ENCODE measurements around the gene KNDC1. TPM values are rescaled to one million over a fixed set of nuclear protein-coding genes. Genes with fewer than 3 reads are reported as not detected.

The KNDC1 gene
- total RNA-seq, 1 experiment from 2014 or later = 0.11 TPM

DNA sequence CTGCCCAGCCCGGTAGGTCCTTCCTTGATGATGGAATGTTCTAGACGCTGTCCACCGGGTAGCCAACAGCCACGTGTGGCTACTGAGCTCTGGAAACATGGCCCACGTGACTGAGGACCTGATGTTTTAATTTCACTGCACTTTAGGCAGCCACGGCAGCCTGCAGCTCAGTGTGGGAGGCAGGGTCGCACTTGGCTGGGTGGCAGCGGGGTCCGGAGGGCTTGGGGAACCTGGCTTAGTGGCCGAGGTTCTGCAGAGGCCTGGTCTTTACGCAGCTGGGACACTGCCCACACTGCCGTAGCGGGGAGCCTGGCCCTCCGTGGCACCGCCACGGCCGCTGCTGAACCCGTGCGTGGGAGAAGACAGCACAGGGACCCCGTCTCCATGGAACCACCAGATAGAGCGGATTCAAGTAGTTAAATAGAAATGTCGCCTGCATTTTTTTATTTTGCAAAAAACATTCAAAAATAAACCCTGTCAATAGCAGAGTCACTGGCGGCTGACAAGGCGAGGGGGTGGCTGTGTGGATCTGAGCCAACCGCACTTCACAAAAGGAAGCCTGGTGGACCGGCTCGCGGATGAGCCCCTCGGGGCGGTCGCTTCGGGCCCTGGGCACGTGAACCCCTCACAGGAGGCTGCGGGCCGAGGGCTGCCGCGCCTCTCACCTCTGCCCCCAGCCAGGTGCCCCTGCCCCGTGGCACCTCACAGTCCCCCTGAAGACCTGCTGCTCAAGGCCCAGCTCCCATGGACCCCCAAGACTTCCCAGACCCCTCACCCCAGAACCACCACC is 44.4 kb downstream of the KNDC1 start:
- no peak for DNase-seq (ENCODE audit: low read depth)

DNA sequence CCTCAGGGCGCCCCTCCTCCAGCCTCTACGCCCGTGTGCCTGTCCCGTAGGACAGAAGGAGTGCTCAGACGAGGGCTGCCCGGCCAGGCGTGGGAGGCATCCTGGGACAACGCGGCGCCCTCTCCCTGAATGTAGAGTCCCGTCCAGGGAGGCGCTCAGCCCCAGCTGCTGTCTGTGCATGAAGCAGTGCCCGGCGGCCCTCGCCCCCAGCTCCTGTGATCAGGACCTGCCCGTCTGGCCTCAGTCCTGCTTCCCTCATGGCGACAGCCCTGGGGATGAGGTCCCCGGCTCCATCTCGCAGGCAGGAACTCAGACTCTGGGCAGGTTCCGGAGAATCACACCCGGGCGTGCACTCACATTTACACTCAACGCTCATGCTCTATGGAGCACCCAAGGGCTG is 45.1 kb downstream of the KNDC1 start:
- DNase-seq (ENCODE audit: low read depth) = no peak

- no peak for DNase-seq (ENCODE audit: low read depth)
These were observed 46.5 kb downstream of the KNDC1 start for GRCh38 chr10:133206356-133207040.

GRCh38 chr10:133207041-133207600 is 47.1 kb downstream of the KNDC1 start:
- DNase-seq (ENCODE audit: low read depth) = no peak

- DNase-seq (ENCODE audit: low read depth) = no peak
These were observed 47.6 kb downstream of the KNDC1 start for GRCh38 chr10:133207627-133208026.

GRCh38 chr10:133208466-133208865 is 48.4 kb downstream of the KNDC1 start:
- DNase-seq (ENCODE audit: low read depth) = no peak

DNA sequence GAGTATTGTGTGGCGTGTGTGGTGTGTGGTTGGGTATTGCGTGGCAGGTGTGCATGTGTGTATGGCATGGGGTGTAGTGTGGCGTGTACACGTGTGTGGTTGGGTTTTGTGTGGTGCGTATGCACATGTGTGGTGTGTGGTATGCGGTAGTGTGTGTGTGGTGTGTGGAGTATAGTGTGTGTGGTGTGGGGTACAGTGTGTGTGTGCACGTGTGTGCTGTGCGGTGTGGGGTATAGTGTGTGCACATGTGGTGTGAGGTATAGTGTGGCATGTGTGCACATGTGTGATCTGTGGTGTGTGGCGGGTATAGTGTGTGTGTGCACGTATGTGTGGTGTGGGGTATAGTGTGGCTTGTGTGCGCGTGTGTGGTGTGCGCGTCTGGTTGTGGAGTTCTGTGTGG is 49.1 kb downstream of the KNDC1 start:
- DNase-seq (ENCODE audit: low read depth) = no peak

GRCh38 chr10:133209641-133210040 is 49.6 kb downstream of the KNDC1 start:
- DNase-seq (ENCODE audit: low read depth) = no peak

DNA sequence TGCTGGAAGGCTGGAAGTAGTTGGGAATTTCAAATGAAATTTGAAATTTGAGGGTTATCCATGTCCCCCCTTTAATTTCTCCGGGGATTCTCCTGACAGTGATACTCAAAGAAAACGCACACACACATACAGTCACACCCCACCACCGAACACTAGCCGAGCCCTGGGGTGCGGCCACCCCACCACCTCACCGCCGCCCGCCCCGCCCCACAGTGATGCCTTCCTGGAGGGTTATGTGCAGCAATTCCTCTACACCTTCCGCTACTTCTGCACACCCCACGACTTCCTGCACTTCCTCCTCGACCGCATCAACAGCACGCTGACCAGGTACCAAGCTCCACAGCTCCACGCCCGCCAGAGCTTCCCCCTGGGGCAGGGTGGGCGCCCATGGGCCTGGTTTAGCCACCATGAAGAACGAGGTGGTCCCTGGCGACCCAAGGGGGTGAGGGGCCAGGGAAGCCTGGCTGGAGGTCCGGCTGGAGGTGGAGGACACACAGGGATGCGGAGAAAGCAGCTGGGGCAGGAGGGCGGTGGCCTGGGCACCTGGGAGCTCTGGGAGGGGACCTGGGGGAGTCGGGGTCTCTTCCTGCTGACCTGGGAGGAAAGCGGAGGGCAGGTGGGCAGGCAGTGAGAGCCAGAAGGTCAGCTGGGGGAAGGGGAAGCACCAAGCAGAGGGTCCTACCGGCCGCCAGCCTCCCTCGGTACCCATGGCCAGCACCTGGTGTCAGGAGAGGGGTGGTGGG is 50.5 kb downstream of the KNDC1 start:
- DNase-seq (ENCODE audit: low read depth) = no peak

DNA sequence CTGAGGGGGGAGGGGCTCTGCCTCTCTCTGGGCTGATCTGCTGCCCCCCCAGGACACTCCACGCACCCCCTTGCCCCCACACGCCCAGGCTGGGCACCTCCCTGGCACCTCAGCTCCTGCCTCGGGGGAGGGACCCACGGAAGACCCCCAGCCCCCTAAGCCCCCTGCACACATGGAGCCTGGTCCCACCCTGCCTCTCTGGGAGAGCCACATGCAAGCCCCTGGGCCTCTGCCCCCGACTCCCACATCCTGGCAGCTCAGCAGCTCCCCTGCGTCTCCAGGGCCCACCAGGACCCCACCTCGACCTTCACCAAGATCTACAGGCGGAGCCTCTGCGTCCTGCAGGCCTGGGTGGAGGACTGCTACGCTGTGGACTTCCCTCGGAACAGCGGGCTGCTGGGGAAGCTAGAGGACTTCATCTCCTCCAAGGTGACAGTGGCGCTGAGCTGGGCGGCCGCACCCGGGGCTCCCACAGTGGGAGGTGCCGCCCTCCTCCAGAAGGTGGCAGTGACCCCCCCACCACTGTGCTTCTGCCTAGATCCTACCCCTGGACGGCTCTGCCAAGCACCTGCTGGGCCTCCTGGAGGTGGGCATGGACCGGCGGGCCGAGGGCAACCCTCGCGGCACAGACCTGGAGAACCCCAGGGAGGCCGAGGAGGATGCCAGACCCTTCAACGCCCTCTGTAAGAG is 51.3 kb downstream of the KNDC1 start:
- no peak for DNase-seq (ENCODE audit: low read depth)

DNA sequence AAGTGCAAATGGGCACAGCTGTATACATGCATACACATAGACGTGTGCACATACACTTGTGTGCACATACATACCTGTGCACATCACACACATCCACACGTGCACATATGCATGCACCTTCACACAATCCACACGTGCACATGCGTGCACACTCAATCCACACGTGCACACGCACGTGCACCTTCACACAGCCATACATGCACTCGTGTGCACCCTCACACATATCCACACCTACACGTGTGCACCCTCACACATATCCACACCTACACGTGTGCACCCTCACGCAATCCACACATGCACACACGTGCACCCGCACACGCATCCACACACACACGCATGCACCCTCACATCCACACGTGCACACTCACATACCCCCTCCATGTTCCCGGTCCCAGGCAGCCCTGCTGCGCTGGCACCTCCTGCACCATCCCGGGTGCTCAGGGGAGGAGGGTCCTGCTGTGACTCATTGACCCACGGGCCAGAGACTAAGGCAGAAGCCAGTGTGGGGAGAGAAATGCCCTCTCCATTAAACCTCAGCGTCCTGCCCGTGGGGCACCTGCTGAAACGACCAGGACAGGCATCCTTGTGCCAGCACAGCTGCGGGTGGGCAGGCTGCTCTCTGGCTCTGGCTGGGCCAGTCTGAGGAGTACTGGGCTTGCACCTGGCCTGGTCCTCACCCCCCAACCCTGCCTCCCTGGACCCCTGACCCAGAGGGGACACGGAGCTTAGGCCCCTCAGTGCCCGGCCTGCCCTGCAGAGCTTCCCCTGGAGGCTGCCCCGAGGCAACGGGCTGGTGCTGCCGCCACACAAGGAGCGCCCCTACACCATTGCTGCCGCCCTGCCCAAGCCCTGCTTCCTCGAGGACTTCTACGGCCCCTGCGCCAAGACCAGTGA is 52.2 kb downstream of the KNDC1 start:
- no peak for DNase-seq (ENCODE audit: low read depth)

- DNase-seq (ENCODE audit: low read depth) = no peak
These were observed 53.0 kb downstream of the KNDC1 start for GRCh38 chr10:133212853-133213494.

GRCh38 chr10:133213641-133214467 is 53.8 kb downstream of the KNDC1 start:
- DNase-seq (ENCODE audit: low read depth) = no peak

GRCh38 chr10:133214468-133215410 is 54.7 kb downstream of the KNDC1 start:
- DNase-seq (ENCODE audit: low read depth) = no peak

DNA sequence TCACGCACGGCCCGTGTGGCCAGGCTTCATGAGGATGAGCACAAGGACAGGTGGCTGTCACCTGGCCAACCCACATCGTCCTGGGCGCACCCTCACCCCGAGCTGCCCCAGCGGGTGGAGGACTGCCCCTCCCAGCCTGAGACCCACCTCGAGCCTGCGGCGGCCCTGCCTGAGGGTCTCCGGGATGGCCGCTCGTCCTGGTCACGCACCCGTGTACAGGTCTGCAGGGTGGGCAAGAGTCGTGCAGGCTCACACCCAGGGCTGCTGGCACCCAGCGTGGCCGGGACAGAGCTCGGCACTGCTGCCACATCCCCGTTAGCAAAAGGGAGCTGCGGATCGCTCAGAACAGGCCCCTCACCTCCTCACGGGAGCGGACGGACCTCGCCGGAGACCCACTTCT is 55.6 kb downstream of the KNDC1 start:
- no peak for DNase-seq (ENCODE audit: low read depth)

DNA sequence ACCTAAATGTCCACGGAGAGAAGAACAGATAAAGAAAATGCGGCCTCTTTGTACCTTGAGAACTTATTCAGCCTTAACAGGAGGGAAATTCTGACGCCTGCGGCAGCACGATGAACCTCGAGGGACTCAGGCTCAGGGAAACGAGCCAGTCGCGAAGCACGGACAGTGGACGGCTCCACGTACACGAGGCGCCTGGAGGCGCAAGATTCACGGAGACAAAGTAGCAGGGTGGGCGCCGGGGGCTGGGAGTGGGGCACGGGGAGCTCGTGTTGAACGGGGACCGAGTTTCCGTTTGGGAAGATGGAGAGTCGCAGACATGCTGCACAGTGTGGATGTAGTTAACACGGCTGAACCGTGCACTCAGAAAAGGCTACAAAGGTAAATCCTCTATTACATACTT is 56.8 kb downstream of the KNDC1 start:
- DNase-seq (ENCODE audit: low read depth) = no peak

- no peak for DNase-seq (ENCODE audit: low read depth)
These were observed 58.0 kb downstream of the KNDC1 start for GRCh38 chr10:133217800-133218589.
